B cell (primary cell): ENCODE data around the gene GUCA1C. TPM values are rescaled to one million over a fixed set of nuclear protein-coding genes. Genes with fewer than 3 reads are reported as not detected.

ENCODE experiments used
- ATAC-seq: fragments of 200-7000 bp; cut with Tn5 transposase; one replicate; pipeline ENCODE4 v1.10.0; 2021; ENCODE audit warnings: low read depth, mild to moderate bottlenecking, moderate number of reproducible peaks, moderate library complexity
- CTCF ChIA-PET: fragments of 350-600 bp; sonication (Branson Sonifier 250); formaldehyde crosslinking; loops from one replicate; lab custom pipeline; 2021; ENCODE audit warnings: antibody characterized with exemption, inconsistent platforms; lab: Charles Lee
- POLR2A ChIA-PET: fragments of 350-600 bp; sonication (Branson Sonifier 250); formaldehyde crosslinking; loops from one replicate; lab custom pipeline; 2021; ENCODE audit warnings: antibody characterized with exemption; lab: Charles Lee
- DNase-seq: peaks from one replicate; pipeline ENCODE4 v3.0.0; 2013
- H2AFZ ChIP-seq: 2 replicates; pipeline ENCODE4 v1.6.1; 2012; ENCODE audit warnings: mild to moderate bottlenecking, low read depth, low read length; ENCODE audit not compliant: insufficient read depth, poor library complexity, severe bottlenecking
- H3K27ac ChIP-seq, 2 donors: 1 replicate in 1 of 2; 2 replicates in 1 of 2; pipeline ENCODE4 v1.5.1; 2012 to 2013; ENCODE audit warnings: low read length in 2 of 2, mild to moderate bottlenecking in 2 of 2, moderate library complexity in 1 of 2
- H3K27me3 ChIP-seq, 4 experiments: fragments of 200-600 bp in 1 of 4; sonication (generic) in 1 of 4; replicated peaks in 1 of 4; 1 replicate in 2 of 4; 2 replicates in 2 of 4; pipeline versions ENCODE4 v1.6.1 to v1.7.0; 2013 to 2016; ENCODE audit warnings: low read length in 3 of 4, mild to moderate bottlenecking in 2 of 4, mixed read lengths in 1 of 4, moderate library complexity in 1 of 4; ENCODE audit not compliant: insufficient read depth in 4 of 4, control insufficient read depth in 3 of 4; ENCODE audit errors: control extremely low read depth in 1 of 4
- H3K36me3 ChIP-seq, 2 experiments: replicated peaks in 1 of 2; 1 replicate in 1 of 2; 2 replicates in 1 of 2; pipeline versions ENCODE4 v1.6.1 to v1.7.1; 2013; ENCODE audit warnings: low read length in 1 of 2; ENCODE audit not compliant: insufficient read depth in 2 of 2, control insufficient read depth in 1 of 2; ENCODE audit errors: control extremely low read depth in 1 of 2, extremely low read depth in 1 of 2
- H3K4me1 ChIP-seq, 2 donors: fragments of 200-600 bp in 1 of 2; sonication (generic) in 1 of 2; 1 replicate in 1 of 2; 2 replicates in 1 of 2; pipeline versions ENCODE4 v1.5.1 to v1.6.1; 2013 to 2017; ENCODE audit warnings: low read length in 2 of 2; ENCODE audit not compliant: control insufficient read depth in 2 of 2, insufficient read depth in 2 of 2
- H3K4me2 ChIP-seq: replicated peaks from 2 replicates; pipeline ENCODE3; 2012; ENCODE audit warnings: mild to moderate bottlenecking, low read depth, low read length; ENCODE audit not compliant: poor library complexity, severe bottlenecking
- H3K4me3 ChIP-seq, 5 experiments: fragments of 200-600 bp in 1 of 5; sonication (generic) in 1 of 5; 1 replicate in 3 of 5; 2 replicates in 2 of 5; pipeline versions ENCODE4 v1.5.1 to v1.7.0; 2011 to 2016; ENCODE audit warnings: low read length in 4 of 5, mild to moderate bottlenecking in 4 of 5, low read depth in 2 of 5, control low read depth in 1 of 5, moderate library complexity in 1 of 5; ENCODE audit not compliant: insufficient read depth in 1 of 5; ENCODE audit errors: control extremely low read depth in 1 of 5, extremely low read depth in 1 of 5
- H3K79me2 ChIP-seq: fragments of 200-600 bp; sonication (generic); one replicate; pipeline ENCODE4 v1.6.0; 2016; ENCODE audit warnings: low read length; ENCODE audit not compliant: control insufficient read depth, insufficient read depth
- H3K9ac ChIP-seq: fragments of 200-600 bp; sonication (generic); 2 replicates; pipeline ENCODE4 v1.6.1; 2017; ENCODE audit warnings: mild to moderate bottlenecking, low read length, moderate library complexity
- H3K9me3 ChIP-seq, 3 donors: one replicate each; pipeline versions ENCODE4 v1.6.1 to v1.7.1; 2013; ENCODE audit warnings: low read length in 2 of 3; ENCODE audit not compliant: control insufficient read depth in 2 of 3, insufficient read depth in 1 of 3; ENCODE audit errors: control extremely low read depth in 1 of 3
- H4K20me1 ChIP-seq: 2 replicates; pipeline ENCODE4 v1.6.0; 2012; ENCODE audit warnings: mild to moderate bottlenecking, low read length; ENCODE audit not compliant: insufficient read depth, control insufficient read depth, poor library complexity, severe bottlenecking
- H3K27ac Mint-ChIP-seq: one replicate; pipeline ENCODE4 v1.8.0; 2021; ENCODE audit warnings: mixed read lengths
- H3K27me3 Mint-ChIP-seq: one replicate; pipeline ENCODE4 v1.8.0; 2021; ENCODE audit warnings: mixed read lengths
- H3K4me1 Mint-ChIP-seq: one replicate; pipeline ENCODE4 v1.8.0; 2021; ENCODE audit warnings: mixed read lengths
- H3K4me3 Mint-ChIP-seq: one replicate; pipeline ENCODE4 v1.8.0; 2021; ENCODE audit warnings: mixed read lengths
- H3K9me3 Mint-ChIP-seq: one replicate; pipeline ENCODE4 v1.8.0; 2022; ENCODE audit warnings: mixed read lengths; ENCODE audit not compliant: insufficient read depth
- EZH2 ChIP-seq: IDR thresholded peaks from 2 replicates; pipeline ENCODE4 v1.6.1; 2012; ENCODE audit warnings: borderline replicate concordance, low read depth, mild to moderate bottlenecking, moderate library complexity, low read length; ENCODE audit not compliant: insufficient read depth, poor library complexity, severe bottlenecking
- WGBS: methylation state at CpG from one replicate; pipeline ENCODE4 v1.1.5; 2013; ENCODE audit warnings: missing lambda C conversion rate; ENCODE audit not compliant: insufficient coverage; 5-methylcytosine and 5-hydroxymethylcytosine counted together
- intact Hi-C: fragments of 100-400 bp; cut with micrococcal nuclease; formaldehyde crosslinking; loops from one replicate; pipeline ENCODE4 v1.10.0; 2022
- polyA plus RNA-seq: library from polyadenylated mRNA; depleted of rRNA; stranded (reverse); fragments of >200 nt; gene quantifications from 2 replicates; pipeline ENCODE4 v1.2.3, GENCODE V29; 2012
- total RNA-seq, 2 donors: library from RNA; stranded (reverse); fragments of 120-200 nt in 1 of 2; gene quantifications; 1 replicate in 1 of 2; 2 replicates in 1 of 2; pipeline versions ENCODE4 v1.2.3 to v1.2.4, GENCODE V29; 2013 to 2022
- TF ChIP-seq, protein P1 (sequence below): fragments of 200-600 bp; IDR thresholded peaks from one replicate; pipeline ENCODE4 v1.8.0; 2022; ENCODE audit warnings: antibody characterized with exemption, mild to moderate bottlenecking

The GUCA1C gene
- total and polyA plus RNA-seq, 2 donors (not counting 1 experiment from before 2014, with no cell fraction given) = not detected

- CTCF ChIA-PET = no interaction called here
Observed at GRCh38 chr3:108985844-108986243, 32.2 kb upstream of the GUCA1C start.

GRCh38 chr3:108983051-108983450, 29.4 kb upstream of the GUCA1C start:
- Histone ChIP-seq H3K4me3 (no peak overlapping the region), H3K4me2 (no peak overlapping the region), H3K27me3 (no peaks in the 10 kb centered on the region), H3K9me3 (no peaks in the 10 kb centered on the region), H4K20me1 (no peaks in the 10 kb centered on the region), H2AFZ (no peak overlapping the region), H3K27ac (no peak overlapping the region), H3K9ac (no peak overlapping the region), H3K4me1 (no peaks in the 10 kb centered on the region), H3K36me3 (no peaks in the 10 kb centered on the region), H3K79me2 (no peaks in the 10 kb centered on the region)
- H3K27me3 Mint-ChIP-seq = peaks cover 22% of the 10 kb centered on the region
- ChIA-PET CTCF (no interaction called here), POLR2A (no interaction called here)
- H3K4me3 Mint-ChIP-seq = no peak overlapping the region
- H3K27ac Mint-ChIP-seq = no peak overlapping the region
- ATAC-seq (no peak), DNase-seq (no peak)
- H3K9me3 Mint-ChIP-seq = no peaks in the 10 kb centered on the region
- WGBS = no CpG with 5 or more reads among the region's 1 CpG
- TF ChIP-seq EZH2 = no peak
- TF ChIP-seq, protein P1, sequence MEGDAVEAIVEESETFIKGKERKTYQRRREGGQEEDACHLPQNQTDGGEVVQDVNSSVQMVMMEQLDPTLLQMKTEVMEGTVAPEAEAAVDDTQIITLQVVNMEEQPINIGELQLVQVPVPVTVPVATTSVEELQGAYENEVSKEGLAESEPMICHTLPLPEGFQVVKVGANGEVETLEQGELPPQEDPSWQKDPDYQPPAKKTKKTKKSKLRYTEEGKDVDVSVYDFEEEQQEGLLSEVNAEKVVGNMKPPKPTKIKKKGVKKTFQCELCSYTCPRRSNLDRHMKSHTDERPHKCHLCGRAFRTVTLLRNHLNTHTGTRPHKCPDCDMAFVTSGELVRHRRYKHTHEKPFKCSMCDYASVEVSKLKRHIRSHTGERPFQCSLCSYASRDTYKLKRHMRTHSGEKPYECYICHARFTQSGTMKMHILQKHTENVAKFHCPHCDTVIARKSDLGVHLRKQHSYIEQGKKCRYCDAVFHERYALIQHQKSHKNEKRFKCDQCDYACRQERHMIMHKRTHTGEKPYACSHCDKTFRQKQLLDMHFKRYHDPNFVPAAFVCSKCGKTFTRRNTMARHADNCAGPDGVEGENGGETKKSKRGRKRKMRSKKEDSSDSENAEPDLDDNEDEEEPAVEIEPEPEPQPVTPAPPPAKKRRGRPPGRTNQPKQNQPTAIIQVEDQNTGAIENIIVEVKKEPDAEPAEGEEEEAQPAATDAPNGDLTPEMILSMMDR = no peak
- H3K4me1 Mint-ChIP-seq = no peaks in the 10 kb centered on the region
- intact Hi-C loops = no loop called here

More at GRCh38 chr3:108985844-108986243, 32.2 kb upstream of the GUCA1C start:
- no peaks in the 10 kb centered on the region for H3K9me3 Mint-ChIP-seq
- no peaks in the 10 kb centered on the region for H3K4me1 ChIP-seq
- no peaks in the 10 kb centered on the region for H3K79me2 ChIP-seq
- H3K4me3 ChIP-seq = no peak overlapping the region
- intact Hi-C loops = no loop called here
- no peak overlapping the region for H3K27ac ChIP-seq
- ATAC-seq = no peak
- no peak overlapping the region for H3K27ac Mint-ChIP-seq
- no peaks in the 10 kb centered on the region for H3K36me3 ChIP-seq
- H3K4me3 Mint-ChIP-seq = no peak overlapping the region
- H3K4me1 Mint-ChIP-seq = no peaks in the 10 kb centered on the region
- H3K27me3 Mint-ChIP-seq = peaks cover 24% of the 10 kb centered on the region
- H3K9ac ChIP-seq = no peak overlapping the region
- no peaks in the 10 kb centered on the region for H4K20me1 ChIP-seq
- H2AFZ ChIP-seq = no peak overlapping the region
- H3K27me3 ChIP-seq = no peaks in the 10 kb centered on the region
- no peak for DNase-seq
- no peaks in the 10 kb centered on the region for H3K9me3 ChIP-seq
- H3K4me2 ChIP-seq = no peak overlapping the region
- no CpG with 5 or more reads among the region's 1 CpG for WGBS
- POLR2A ChIA-PET = no interaction called here
- TF ChIP-seq EZH2 = no peak
- TF ChIP-seq, protein P1 = no peak
